Measurements from ENCODE around the gene ACCS.

GRCh38 chr11:44096360-44097185 is 30.5 kb downstream of the ACCS start:
- TF ChIP-seq CTCF (tag by site-specific recombination; IDR thresholded peaks at IDR 0.05), result no peak
- TF ChIP-seq, protein P1, sequence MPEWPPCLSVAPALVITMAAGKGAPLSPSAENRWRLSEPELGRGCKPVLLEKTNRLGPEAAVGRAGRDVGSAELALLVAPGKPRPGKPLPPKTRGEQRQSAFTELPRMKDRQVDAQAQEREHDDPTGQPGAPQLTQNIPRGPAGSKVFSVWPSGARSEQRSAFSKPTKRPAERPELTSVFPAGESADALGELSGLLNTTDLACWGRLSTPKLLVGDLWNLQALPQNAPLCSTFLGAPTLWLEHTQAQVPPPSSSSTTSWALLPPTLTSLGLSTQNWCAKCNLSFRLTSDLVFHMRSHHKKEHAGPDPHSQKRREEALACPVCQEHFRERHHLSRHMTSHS (tag by site-specific recombination; IDR thresholded peaks at IDR 0.05), result no peak
- no peak for TF ChIP-seq ZNF768 (tag by site-specific recombination; IDR thresholded peaks at IDR 0.05)
- TF ChIP-seq, protein P2, sequence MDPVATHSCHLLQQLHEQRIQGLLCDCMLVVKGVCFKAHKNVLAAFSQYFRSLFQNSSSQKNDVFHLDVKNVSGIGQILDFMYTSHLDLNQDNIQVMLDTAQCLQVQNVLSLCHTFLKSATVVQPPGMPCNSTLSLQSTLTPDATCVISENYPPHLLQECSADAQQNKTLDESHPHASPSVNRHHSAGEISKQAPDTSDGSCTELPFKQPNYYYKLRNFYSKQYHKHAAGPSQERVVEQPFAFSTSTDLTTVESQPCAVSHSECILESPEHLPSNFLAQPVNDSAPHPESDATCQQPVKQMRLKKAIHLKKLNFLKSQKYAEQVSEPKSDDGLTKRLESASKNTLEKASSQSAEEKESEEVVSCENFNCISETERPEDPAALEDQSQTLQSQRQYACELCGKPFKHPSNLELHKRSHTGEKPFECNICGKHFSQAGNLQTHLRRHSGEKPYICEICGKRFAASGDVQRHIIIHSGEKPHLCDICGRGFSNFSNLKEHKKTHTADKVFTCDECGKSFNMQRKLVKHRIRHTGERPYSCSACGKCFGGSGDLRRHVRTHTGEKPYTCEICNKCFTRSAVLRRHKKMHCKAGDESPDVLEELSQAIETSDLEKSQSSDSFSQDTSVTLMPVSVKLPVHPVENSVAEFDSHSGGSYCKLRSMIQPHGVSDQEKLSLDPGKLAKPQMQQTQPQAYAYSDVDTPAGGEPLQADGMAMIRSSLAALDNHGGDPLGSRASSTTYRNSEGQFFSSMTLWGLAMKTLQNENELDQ (tag by site-specific recombination; IDR thresholded peaks at IDR 0.05; ENCODE audit: low read depth), result no peak
- TF ChIP-seq ZNF24 (tag by site-specific recombination; IDR thresholded peaks at IDR 0.05), result no peak
- no peak for TF ChIP-seq MZF1 (tag by site-specific recombination; IDR thresholded peaks at IDR 0.05; ENCODE audit: borderline replicate concordance)
- no peak for TF ChIP-seq ZBTB8A (tag by site-specific recombination; IDR thresholded peaks at IDR 0.05)
- no peak for TF ChIP-seq ZNF274 (IDR thresholded peaks at IDR 0.05; ENCODE audit: low read length)
- TF ChIP-seq ZNF274 (tag by site-specific recombination; IDR thresholded peaks at IDR 0.05; ENCODE audit: borderline replicate concordance), result no peak

Data from HEK293 (cell line).